ENCODE measurements around the gene LPIN1.

GRCh38 chr2:11786191-11786590 is 39.8 kb downstream of the LPIN1 start:
- no peak for TF ChIP-seq HNRNPH1 (optimal IDR thresholded peaks at IDR 0.05; ENCODE audit: low read depth, low read length)
- TF ChIP-seq, protein P1, sequence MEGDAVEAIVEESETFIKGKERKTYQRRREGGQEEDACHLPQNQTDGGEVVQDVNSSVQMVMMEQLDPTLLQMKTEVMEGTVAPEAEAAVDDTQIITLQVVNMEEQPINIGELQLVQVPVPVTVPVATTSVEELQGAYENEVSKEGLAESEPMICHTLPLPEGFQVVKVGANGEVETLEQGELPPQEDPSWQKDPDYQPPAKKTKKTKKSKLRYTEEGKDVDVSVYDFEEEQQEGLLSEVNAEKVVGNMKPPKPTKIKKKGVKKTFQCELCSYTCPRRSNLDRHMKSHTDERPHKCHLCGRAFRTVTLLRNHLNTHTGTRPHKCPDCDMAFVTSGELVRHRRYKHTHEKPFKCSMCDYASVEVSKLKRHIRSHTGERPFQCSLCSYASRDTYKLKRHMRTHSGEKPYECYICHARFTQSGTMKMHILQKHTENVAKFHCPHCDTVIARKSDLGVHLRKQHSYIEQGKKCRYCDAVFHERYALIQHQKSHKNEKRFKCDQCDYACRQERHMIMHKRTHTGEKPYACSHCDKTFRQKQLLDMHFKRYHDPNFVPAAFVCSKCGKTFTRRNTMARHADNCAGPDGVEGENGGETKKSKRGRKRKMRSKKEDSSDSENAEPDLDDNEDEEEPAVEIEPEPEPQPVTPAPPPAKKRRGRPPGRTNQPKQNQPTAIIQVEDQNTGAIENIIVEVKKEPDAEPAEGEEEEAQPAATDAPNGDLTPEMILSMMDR (CRISPR knock-in tag; IDR thresholded peaks at IDR 0.05): no peak
- TF ChIP-seq ZNF121 (CRISPR knock-in tag; IDR thresholded peaks at IDR 0.05): no peak
- TF ChIP-seq PAXIP1 (CRISPR knock-in tag; conservative IDR thresholded peaks at IDR 0.05): no peak
- no peak for TF ChIP-seq NFIC (IDR thresholded peaks at IDR 0.05; ENCODE audit: low read length)
- TF ChIP-seq MYC (CRISPR knock-in tag; IDR thresholded peaks at IDR 0.05; ENCODE audit: borderline replicate concordance): no peak
- no peak for TF ChIP-seq ZNF18 (CRISPR knock-in tag; IDR thresholded peaks at IDR 0.05; ENCODE audit: insufficient replicate concordance)
- TF ChIP-seq ZNF558 (CRISPR knock-in tag; IDR thresholded peaks at IDR 0.05; ENCODE audit: borderline replicate concordance): no peak
- no peak for TF ChIP-seq KLF13 (CRISPR knock-in tag; IDR thresholded peaks at IDR 0.05)
- TF ChIP-seq ZNF652 (CRISPR knock-in tag; IDR thresholded peaks at IDR 0.05; ENCODE audit: borderline replicate concordance, low read depth): no peak
- TF ChIP-seq, protein P2, sequence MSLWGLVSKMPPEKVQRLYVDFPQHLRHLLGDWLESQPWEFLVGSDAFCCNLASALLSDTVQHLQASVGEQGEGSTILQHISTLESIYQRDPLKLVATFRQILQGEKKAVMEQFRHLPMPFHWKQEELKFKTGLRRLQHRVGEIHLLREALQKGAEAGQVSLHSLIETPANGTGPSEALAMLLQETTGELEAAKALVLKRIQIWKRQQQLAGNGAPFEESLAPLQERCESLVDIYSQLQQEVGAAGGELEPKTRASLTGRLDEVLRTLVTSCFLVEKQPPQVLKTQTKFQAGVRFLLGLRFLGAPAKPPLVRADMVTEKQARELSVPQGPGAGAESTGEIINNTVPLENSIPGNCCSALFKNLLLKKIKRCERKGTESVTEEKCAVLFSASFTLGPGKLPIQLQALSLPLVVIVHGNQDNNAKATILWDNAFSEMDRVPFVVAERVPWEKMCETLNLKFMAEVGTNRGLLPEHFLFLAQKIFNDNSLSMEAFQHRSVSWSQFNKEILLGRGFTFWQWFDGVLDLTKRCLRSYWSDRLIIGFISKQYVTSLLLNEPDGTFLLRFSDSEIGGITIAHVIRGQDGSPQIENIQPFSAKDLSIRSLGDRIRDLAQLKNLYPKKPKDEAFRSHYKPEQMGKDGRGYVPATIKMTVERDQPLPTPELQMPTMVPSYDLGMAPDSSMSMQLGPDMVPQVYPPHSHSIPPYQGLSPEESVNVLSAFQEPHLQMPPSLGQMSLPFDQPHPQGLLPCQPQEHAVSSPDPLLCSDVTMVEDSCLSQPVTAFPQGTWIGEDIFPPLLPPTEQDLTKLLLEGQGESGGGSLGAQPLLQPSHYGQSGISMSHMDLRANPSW (CRISPR knock-in tag; IDR thresholded peaks at IDR 0.05; ENCODE audit: borderline replicate concordance): no peak
- TF ChIP-seq SNAPC5 (CRISPR knock-in tag; IDR thresholded peaks at IDR 0.05; ENCODE audit: borderline replicate concordance): no peak
- no peak for TF ChIP-seq ZNF562 (CRISPR knock-in tag; IDR thresholded peaks at IDR 0.05; ENCODE audit: borderline replicate concordance)
- no peak for TF ChIP-seq U2AF2 (IDR thresholded peaks at IDR 0.05; ENCODE audit: low read depth, low read length)
